ENCODE data around the gene FLG. TPM values are rescaled to one million over a fixed set of nuclear protein-coding genes. Genes with fewer than 3 reads are reported as not detected.
"Not testable (repeated sequence)": the region's sequence is repeated elsewhere in the genome, so short reads cannot be mapped to it uniquely, and the experiment has no call there.

The FLG gene
- total and polyA plus RNA-seq, 8 donors, result under 0.01 to 0.04 TPM; not detected in 6

DNA sequence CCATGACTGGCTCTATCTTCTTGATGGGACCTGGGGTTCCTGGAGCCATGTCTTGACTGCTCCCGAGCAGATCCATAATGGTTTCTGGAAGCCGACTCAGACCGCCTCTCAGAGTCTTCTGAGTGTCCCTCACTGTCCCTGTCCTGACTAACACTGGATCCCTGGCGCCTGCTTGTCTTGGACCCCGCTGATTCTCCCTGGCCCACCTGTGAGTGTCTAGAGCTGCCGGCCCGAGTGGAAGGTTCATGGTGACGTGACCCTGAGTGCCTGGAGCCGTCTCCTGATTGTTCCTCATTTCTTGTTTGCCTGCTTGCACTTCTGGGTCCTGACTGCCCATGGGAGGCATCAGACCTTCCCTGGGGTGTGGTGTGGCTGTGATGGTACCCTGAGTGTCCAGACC is 15.1 kb downstream of the FLG start:
- no peak overlapping the region for H3K27ac ChIP-seq
- H3K4me1 ChIP-seq, result no peaks in the 10 kb centered on the region
- no peaks in the 10 kb centered on the region for H3K27me3 ChIP-seq
- intact Hi-C loops (cut with DNase I), result no loop called here
- no peak for DNase-seq
- H3K4me3 ChIP-seq, result no peak overlapping the region
- no peak for ATAC-seq
- H3K9me3 ChIP-seq, result no peaks in the 10 kb centered on the region
- WGBS, 2 donors, result 82 to 89% methylated on average over 9 of the region's 9 CpGs
- TF ChIP-seq, protein P1, sequence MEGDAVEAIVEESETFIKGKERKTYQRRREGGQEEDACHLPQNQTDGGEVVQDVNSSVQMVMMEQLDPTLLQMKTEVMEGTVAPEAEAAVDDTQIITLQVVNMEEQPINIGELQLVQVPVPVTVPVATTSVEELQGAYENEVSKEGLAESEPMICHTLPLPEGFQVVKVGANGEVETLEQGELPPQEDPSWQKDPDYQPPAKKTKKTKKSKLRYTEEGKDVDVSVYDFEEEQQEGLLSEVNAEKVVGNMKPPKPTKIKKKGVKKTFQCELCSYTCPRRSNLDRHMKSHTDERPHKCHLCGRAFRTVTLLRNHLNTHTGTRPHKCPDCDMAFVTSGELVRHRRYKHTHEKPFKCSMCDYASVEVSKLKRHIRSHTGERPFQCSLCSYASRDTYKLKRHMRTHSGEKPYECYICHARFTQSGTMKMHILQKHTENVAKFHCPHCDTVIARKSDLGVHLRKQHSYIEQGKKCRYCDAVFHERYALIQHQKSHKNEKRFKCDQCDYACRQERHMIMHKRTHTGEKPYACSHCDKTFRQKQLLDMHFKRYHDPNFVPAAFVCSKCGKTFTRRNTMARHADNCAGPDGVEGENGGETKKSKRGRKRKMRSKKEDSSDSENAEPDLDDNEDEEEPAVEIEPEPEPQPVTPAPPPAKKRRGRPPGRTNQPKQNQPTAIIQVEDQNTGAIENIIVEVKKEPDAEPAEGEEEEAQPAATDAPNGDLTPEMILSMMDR (IDR thresholded peaks at IDR 0.05), result no peak
- H3K36me3 ChIP-seq, result no peaks in the 10 kb centered on the region
- no peak for FAIRE-seq

DNA sequence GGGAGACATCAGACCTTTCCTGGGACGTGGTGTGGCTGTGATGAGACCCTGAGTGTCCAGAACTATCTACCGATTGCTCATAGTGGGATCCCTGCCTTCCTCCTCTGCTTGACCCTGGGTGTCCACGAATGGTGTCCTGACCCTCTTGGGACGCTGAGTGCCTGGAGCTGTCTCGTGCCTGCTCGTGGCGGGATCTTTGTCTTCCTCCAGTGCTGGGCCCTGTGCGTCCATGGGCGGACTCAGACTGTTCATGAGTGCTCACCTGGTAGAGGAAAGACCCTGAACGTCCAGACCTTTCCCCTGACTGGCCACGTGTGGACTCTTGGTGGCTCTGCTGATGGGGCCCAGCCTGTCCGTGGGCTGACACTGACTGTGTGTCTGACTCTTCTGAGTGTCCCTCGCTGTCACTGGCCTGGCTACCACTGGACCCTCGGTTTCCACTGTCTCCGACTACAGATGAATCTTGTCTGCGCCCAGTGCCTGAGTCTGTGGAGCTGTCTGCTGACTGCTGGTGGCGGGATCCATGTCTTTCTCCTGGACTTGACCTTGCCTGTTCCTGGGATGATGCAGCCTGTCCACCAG is 15.6 kb downstream of the FLG start:
- H3K9me3 ChIP-seq; H3K4me1 ChIP-seq; ATAC-seq; H3K27ac ChIP-seq; H3K27me3 ChIP-seq; FAIRE-seq; H3K4me3 ChIP-seq; intact Hi-C loops (cut with DNase I); H3K36me3 ChIP-seq: not testable (repeated sequence)
- peak in 1 of 6 donors; percentile 21 for DNase-seq
- WGBS, 2 donors, result 72 to 83% methylated on average over 17 of the region's 17 CpGs

DNA sequence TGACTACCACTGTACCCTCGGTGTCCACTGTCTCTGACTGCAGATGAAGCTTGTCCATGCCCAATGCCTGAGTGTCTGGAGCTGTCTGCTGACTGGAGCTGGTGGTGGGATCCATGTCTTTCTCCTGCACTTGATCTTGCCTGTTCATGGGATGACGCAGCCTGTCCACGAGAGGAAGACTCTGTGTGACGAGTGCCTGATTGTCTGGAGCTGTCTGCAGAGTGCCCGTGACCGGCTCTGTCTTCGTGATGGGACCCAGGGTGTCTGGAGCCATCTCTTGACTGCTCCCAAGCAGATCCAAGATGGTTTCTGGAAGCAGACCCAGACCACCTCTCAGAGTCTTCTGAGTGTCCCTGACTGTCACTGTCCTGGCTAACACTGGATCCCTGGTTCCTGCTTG is 16.3 kb downstream of the FLG start:
- H3K4me3 ChIP-seq; FAIRE-seq; H3K27me3 ChIP-seq; H3K36me3 ChIP-seq; DNase-seq; H3K4me1 ChIP-seq; ATAC-seq; H3K27ac ChIP-seq; intact Hi-C loops (cut with DNase I); H3K9me3 ChIP-seq: not testable (repeated sequence)
- WGBS, 2 donors, result 70 to 78% methylated on average over 7 of the region's 7 CpGs

DNA sequence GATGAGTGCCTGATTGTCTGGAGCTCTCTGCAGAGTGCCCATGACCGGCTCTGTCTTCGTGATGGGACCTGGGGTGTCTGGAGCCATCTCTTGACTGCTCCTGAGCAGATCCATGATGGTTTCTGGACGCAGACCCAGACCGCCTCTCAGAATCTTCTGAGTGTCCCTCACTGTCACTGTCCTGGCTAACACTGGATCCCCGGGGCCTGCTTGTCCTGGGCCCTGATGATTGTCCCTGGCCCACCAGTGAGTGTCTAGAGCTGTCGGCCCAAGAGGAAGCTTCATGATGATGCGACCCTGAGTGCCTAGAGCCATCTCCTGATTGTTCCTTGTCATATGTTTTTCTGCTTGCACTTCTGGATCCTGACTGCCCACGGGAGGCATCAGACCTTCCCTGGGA is 17.1 kb downstream of the FLG start:
- intact Hi-C loops (cut with DNase I); H3K36me3 ChIP-seq; H3K27me3 ChIP-seq; H3K4me3 ChIP-seq; DNase-seq; H3K9me3 ChIP-seq; ATAC-seq; FAIRE-seq; H3K4me1 ChIP-seq; H3K27ac ChIP-seq: not testable (repeated sequence)
- WGBS, 2 donors, result 76 to 82% methylated on average over 8 of the region's 8 CpGs

DNA sequence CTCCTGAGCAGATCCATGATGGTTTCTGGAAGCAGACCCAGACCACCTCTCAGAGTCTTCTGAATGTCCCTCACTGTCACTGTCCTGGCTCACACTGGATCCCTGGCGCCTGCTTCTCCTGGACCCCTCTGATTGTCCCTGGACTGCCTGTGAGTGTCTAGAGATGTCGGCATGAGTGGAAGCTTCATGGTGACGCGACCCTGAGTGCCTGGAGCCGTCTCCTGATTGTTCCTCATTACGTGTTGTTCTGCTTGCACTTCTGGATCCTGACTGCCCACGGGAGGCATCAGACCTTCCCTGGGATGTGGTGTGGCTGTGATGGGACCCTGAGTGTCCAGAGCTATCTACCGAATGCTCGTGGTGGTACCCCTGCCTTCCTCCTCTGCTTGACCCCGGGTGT is 18.9 kb downstream of the FLG start:
- DNase-seq; H3K4me3 ChIP-seq; H3K27me3 ChIP-seq; intact Hi-C loops (cut with DNase I); H3K27ac ChIP-seq; FAIRE-seq; H3K36me3 ChIP-seq; H3K4me1 ChIP-seq; ATAC-seq; H3K9me3 ChIP-seq: not testable (repeated sequence)
- WGBS, 2 donors, result 78 to 88% methylated on average over 8 to 10 of the region's 10 CpGs

DNA sequence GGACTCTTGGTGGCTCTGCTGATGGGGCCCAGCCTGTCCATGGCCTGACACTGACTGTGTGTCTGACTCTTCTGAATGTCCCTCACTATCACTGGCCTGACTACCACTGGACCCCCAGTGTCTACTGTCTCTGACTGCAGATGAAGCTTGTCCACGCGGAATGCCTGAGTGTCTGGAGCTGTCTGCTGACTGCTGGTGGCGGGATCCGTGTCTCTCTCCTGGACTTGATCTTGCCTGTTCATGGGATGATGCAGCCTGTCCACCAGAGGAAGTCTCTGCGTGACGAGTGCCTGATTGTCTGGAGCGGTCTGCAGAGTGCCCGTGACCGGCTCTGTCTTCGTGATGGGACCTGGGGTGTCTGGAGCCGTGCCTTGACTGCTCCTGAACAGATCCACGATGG is 20.3 kb downstream of the FLG start:
- 83 to 92% methylated on average over 12 of the region's 12 CpGs for WGBS, 2 donors
- H3K4me1 ChIP-seq; H3K9me3 ChIP-seq; intact Hi-C loops (cut with DNase I); H3K27me3 ChIP-seq; H3K4me3 ChIP-seq; H3K36me3 ChIP-seq; H3K27ac ChIP-seq; ATAC-seq; FAIRE-seq: not testable (repeated sequence)
- peak in 1 of 6 donors; percentile 21 for DNase-seq

DNA sequence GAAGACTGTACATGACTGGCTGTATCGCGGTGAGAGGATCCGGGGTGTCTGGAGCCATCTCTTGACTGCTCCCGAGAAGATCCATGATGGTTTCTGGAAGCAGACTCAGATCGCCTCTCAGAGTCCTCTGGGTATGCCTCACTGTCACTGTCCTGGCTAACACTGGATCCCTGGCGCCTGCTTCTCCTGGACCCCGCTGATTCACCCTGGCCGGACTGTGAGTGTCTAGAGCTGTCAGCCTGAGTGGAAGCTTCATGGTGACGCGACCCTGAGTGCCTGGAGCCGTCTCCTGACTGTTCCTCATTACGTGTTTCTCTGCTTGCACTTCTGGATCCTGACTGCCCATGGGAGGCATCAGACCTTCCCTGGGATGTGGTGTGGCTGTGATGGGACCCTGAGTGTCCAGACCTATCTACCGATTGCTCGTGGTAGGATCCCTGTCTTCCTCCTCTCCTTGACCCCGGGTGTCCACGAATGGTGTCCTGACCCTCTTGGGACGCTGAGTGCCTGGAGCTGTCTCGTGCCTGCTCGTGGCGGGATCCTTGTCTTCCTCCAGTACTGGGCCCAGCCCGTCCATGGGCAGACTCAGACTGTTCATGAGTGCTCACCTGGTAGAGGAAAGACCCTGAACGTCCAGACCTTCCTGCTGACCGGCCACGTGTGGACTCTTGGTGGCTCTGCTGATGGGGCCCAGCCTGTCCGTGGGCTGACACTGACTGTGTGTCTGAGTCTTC is 21.7 kb downstream of the FLG start:
- 81 to 88% methylated on average over 23 to 24 of the region's 25 CpGs for WGBS, 2 donors
- H3K27ac ChIP-seq; FAIRE-seq; H3K4me3 ChIP-seq; H3K36me3 ChIP-seq; H3K27me3 ChIP-seq; intact Hi-C loops (cut with DNase I); H3K9me3 ChIP-seq; H3K4me1 ChIP-seq; ATAC-seq: not testable (repeated sequence)
- peak in 1 of 6 donors; percentile 22 for DNase-seq

DNA sequence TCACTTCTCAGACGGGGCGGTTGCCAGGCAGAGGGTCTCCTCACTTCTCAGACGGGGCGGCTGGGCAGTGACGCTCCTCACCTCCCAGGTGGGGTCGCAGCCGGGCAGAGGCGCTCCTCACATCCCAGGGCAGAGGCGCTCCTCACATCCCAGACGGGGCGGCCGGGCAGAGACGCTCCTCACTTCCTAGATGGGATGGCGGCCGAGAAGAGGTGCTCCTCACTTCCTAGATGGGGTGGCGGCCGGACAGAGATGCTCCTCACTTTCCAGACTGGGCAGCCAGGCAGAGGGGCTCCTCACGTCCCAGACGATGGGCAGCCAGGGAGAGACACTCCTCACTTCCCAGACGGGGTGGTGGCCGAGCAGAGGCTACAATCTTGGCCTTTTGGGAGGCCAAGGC is 68.6 kb downstream of the FLG start:
- WGBS, 2 donors, result 85 to 87% methylated on average over 18 to 21 of the region's 21 CpGs
- H3K4me1 ChIP-seq; H3K27me3 ChIP-seq; FAIRE-seq; H3K4me3 ChIP-seq; intact Hi-C loops (cut with DNase I); ATAC-seq; H3K36me3 ChIP-seq; H3K9me3 ChIP-seq; H3K27ac ChIP-seq: not testable (repeated sequence)
- peak in 1 of 6 donors; percentile 41 for DNase-seq

Other genes starting within 250 kb of the FLG start
- not detected for gene TCHHL1, start 236.2 kb downstream of the FLG start, total RNA-seq
- not detected for gene TCHHL1, start 236.2 kb downstream of the FLG start, polyA plus RNA-seq
- under 1 TPM in 5 of 6 donors, not detected in 1; 0.03 to 0.06 (median 0.06) TPM for gene TCHH, start 209.8 kb downstream of the FLG start, total RNA-seq
- gene TCHH, start 209.8 kb downstream of the FLG start, polyA plus RNA-seq, result under 1 TPM; 0.15 to 0.42 TPM
- gene RPTN, start 166.0 kb downstream of the FLG start, total RNA-seq, result not detected
- gene RPTN, start 166.0 kb downstream of the FLG start, polyA plus RNA-seq, result not detected
- gene HRNR, start 101.0 kb downstream of the FLG start, total RNA-seq, result not detected
- gene HRNR, start 101.0 kb downstream of the FLG start, polyA plus RNA-seq, result under 1 TPM; 0.02 to 0.04 TPM
- gene FLG2, start 34.8 kb upstream of the FLG start, total RNA-seq, result not detected
- under 1 TPM in 1 of 2 donors, not detected in 1; under 0.01 TPM for gene FLG2, start 34.8 kb upstream of the FLG start, polyA plus RNA-seq
- not detected for gene CRNN, start 89.0 kb upstream of the FLG start, total RNA-seq
- under 1 TPM; 0.52 to 0.76 TPM for gene CRNN, start 89.0 kb upstream of the FLG start, polyA plus RNA-seq
- gene LCE5A, start 185.6 kb upstream of the FLG start, total RNA-seq, result not detected
- not detected for gene LCE5A, start 185.6 kb upstream of the FLG start, polyA plus RNA-seq
- not detected for gene CRCT1, start 189.2 kb upstream of the FLG start, total RNA-seq
- gene CRCT1, start 189.2 kb upstream of the FLG start, polyA plus RNA-seq, result under 1 TPM in 1 of 2 donors, not detected in 1; 0.30 TPM
- not detected for gene LCE3E, start 241.5 kb upstream of the FLG start, total RNA-seq
- gene LCE3E, start 241.5 kb upstream of the FLG start, polyA plus RNA-seq, result not detected

Data from pancreas (tissue), 10 donors.